ENCODE data around the gene DUSP1.

- TF ChIP-seq CTCF (conservative IDR thresholded peaks at IDR 0.05 in 1 of 2, IDR thresholded peaks at IDR 0.05 in 1 of 2; ENCODE audit: extremely low read depth in 1 of 2, insufficient read depth in 1 of 2, low read depth in 1 of 2, low read length in 2 of 2): no peak
- no peak for TF ChIP-seq EZH2 (IDR thresholded peaks at IDR 0.05; ENCODE audit: borderline replicate concordance, low read length)
Measured at GRCh38 chr5:172788771-172789686, 18.0 kb upstream of the DUSP1 start.

Data from mammary epithelial cell (primary cell).